NCI-H2107 treated with DMSO at 0.1 percent for 48 hours (cell line): ENCODE measurements around the gene CDC42.

ENCODE experiments used
- DNase-seq: peaks from one replicate; lab custom pipeline; 2025; ENCODE audit not compliant: unreplicated experiment; lab: John Stamatoyannopoulos, UW

CDC42 gene

DNA sequence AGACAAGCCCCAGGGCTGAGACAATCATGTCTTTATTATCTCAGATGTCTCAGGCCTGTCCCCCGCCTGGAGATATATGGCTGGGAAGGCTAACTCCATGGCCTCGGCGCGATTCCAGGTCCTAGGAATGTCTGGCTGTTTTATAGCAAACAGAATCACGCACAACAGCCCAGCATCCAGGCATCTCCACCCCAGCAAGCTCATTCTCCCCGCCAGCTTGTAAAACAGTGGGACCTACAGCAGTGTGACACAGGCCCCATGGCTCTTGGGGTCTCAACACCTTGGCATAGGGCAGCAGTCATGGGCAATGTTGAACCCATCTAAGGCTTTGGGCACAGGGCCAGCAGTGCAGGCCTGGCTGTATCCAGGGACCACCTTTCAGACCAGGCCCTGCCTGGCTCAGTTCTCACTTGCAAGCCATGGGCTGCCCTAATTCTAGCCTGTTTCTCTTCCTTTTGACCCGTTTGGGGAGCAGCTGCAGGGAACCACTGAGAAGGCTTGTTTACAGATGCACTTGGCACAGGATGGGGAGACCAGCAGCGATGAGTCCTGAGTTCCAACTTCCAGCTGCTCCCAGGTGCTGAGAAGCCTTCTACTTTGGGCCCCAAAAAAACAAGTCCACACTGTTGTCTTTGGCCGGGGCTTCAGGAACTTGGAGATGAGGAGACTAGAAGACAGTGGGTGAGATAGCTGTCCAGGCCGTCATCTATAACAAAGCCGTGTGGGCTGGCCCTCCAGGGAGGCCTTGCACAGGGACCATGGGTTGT is 56.0 kb downstream of the CDC42 start:
- no peak for DNase-seq

DNA sequence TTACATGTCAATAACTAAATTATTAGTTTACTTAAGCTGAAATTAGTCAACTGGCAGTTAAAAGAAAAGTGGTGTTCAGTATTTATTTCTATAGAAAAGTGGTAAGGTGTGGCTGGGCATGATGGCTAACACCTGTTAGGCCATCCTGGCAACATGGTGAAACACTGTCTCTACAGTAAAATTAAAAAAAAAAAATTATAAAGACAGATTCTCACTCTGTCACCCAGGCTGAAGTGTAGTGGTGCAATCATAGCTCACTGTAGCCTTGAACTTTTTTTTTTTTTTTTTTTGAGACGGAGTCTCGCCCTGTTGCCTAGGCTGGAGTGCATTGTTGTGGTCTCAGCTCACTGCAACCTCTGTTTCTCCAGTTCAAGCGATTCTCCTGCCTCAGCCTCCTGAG is 57.5 kb downstream of the CDC42 start:
- DNase-seq, result no peak

DNA sequence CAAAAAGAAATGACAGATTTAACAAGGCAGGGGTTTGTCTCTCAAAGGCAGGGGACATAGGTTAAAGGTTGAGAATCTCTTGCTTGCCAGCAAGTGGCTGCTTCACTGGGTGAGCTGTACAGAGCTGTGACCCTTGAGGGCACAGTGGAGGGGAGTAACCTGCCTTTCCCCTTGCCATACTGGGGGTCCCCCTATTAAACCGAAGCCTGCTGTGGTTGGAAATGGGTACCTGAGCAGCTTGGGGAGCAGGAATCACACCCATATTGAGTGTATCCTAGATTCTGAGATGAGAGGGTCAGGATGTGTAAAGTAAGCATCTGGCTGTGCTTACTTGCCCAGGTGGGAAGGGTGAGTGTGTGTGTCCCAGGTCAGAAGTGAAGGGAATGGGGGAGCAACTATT is 58.6 kb downstream of the CDC42 start:
- DNase-seq, result no peak

DNA sequence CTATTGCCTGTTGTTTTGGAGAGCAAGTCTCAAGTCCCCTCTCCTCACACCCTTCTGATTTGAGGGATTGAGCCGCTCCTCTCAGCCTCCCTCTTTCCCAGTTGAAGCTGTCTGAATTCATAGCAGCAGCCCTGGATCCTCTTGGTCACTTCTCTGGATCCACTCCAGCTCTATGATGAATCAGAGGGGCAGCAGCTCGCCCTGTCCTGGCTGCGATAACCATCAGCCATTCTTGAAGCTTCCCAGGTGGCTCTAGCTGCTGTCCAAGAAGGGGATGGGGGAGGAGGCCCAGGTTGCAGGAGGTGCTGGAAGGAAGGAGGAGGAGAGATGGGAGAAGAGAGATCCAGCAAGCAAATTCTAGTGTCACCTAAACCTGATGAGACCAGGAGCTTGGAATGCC is 59.1 kb downstream of the CDC42 start:
- DNase-seq, result no peak

DNA sequence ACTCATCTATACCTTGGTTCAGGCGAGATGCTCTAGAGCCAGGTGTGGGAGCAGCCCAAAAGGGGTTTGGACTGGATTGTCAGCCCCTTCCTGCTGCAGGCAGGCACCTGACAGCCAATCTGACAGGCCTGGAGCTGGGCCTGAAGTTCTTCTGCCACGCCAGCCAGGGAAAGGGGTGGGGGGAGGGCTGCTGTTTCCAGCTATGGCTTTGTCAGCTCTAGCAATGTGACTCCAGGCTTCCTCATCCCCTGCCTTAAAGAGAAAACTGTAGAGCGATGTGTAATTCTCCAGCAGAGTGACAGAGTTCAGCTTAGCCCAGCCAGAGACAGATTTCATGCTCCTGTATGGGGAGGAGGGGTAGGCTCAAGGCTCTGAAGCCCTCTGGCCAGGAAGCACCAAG is 60.0 kb downstream of the CDC42 start:
- no peak for DNase-seq

DNA sequence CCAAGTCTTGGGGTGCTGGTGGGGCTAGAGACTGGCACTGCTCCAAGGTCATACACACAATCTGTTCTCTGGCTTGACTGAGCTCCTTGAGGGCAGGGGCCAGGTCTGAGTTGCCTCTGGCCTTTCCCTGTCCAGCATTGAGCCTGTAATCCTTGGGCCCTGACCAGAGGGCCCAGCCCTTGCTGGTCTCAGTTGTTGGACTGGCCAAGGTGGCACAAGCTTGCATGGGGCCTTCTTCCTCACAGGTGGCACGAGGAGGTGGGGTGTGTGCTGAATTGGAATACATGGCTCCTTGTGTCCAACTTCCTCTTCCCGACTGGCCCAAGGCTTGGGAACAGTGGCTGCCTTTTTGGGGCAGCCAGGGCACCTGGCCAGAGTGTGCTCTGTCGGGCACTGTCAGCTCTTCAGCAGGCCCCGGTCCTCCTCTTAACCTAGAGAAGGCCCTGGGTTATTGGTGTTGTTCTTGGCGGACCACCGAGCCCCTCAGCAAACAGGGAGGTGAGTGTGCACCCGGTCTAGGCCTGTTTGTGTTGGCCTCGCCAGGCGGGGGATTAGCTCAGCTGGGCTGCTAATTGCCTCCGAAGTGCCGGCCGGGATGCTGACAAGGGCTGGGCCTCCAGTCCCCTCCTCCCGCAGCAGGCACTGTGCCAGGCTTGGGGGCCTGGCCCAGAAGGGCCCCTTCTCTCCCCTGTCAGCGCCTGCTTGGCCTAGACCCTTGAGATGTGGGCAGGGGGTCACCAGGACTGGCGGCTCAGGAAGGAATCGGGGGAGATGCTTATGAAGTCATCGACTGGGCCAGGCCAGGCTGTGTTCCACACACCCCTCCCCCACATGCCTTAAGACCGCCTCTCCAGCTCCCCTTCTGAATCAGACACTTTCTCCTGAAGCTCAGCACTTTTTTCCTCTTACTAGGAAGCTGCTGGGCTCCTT is 61.8 kb downstream of the CDC42 start:
- no peak for DNase-seq

DNA sequence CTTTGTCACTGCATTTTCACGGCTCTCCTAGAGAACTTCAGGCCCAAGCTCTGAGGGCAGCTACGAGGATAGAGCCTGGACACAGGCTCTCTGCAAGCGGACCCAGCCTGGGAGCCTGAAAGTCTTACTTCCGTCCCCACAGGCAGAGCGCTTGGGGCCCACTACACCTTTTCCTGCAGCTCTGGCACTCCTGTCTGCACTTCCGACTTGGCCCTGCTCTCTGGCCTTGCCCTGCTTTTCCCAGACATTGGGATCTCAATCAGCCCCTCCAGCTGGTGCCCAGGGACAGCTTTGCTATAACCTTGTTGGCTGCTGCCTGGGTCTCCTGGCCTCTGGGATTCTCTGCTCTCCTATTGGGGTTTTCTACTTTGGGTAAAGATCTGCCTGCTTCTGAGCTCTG is 62.8 kb downstream of the CDC42 start:
- DNase-seq, result no peak

DNA sequence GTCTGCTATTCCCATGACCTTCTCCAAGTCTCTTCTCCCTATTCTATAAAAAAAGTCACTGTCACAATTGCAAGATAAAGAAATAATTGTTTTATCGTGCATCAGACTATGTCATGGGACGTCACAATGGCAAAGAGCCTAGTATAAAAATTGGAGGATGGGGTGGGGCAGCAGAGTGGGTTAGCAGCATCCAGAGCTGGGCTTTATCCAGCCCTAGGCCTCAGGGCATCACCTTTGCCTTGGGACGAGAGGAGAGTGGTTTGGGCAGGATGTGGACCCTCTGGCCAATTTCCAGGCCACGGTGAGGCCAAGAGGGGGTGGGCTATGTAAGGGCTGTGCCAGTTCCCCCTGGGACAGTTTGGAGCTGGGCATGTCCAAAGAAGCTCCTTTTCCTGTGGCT is 64.7 kb downstream of the CDC42 start:
- DNase-seq, result no peak

DNA sequence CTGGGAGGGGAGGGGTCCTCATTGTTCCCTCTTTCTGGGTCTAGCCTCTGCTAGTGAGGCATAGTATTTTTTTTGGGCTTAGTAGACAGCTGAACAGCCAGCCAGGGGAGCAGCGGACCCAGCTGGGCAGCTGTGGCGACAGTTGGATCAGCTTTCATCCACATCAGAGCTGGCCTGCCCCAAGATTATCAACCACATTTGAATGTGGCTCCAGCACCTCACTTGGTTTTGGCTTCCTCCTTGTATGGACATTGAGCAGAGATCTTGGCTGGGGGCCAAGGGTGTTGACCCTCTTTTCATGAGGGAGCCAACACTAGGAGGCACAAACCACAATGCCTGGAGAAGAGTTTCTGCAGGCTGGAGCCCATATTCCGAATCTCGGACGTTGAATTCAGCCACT is 65.3 kb downstream of the CDC42 start:
- no peak for DNase-seq

DNA sequence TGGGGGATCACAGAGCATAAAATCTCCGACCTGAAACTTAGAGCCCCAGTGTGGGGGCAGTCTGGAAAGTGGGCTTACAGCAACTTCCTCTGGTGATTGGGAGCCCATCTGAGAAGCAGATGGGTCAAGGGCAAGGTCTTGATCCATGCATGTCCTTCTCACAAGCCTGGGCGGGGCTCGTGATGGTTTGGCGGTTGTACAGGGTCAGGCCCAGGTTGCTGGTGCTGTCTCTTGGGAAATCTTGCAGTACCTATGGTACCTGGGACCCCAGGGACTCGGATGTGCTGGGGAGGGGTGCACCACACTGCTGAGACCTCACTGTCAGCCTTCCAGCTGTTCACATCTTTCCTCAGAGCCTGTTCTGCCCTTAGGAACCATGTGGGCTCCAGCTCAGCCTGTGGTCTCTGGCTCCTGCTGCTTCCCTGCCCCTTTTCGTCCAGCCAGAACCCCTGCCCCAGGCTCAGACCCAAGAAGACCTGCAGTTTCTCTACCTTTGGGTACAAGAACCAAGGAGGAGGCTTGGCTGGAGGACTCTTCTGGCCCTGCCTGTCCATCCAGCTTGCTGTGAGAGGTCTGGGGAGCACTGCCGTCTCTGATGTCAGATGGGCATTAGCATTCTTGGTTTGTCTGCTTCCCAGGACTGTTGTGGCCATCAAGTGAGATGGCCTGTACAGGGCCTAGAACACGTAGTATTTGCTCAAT is 65.9 kb downstream of the CDC42 start:
- DNase-seq, result no peak

DNA sequence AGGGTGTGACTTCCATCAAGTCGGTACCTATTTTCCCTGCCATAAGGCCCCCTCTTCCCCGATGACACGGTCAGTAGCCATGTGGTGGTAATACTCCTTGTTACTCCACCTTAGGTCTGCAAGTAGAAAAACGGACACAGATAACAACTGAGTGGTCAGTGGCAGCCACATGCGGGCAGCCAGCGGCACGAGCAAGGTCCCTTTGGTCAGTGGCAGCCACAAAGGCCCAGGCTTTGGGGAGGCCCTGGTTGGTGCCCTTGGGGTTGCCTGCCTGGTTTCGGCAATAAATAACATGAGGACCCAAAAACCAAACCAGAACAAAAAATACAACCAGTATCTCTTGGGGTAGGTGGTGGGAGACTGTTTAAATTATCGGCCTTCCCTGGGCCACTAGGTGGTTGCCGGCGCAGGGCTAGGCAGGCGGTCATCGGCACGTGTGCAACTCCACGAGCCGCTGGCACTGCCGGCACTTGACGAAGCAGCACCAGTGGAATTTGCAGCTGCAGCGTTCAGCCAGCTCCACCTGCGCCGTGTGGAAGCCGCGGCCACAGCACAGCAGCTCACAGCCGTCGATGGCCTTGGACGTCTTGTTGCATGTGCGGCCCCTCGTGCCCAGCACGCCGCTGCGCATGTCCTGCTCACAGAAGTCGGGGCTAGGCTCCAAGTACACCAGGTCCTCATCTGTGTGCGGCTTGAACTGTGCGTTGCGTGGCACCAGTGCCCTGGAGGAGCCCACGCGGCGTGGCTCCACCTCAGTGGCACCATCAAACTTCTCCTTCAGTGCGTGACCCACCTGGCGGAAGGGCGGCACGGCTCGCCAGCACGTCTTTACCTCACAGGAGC is 67.3 kb downstream of the CDC42 start:
- no peak for DNase-seq

DNA sequence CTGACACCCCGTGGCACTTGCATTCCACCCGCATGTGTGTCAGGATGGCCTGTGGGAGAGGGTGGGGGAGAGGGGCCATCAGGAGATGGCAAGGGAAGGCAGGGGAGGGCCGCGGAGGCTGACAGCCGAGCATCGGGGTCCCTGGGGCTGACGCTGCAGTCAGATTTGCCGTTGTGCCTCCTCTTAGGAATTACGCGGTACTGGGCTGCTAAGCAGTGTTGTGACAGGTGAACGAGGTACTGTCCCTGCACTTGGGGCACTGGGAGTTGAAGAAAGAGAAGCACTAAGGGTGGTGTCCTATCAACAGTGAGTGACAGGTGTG is 67.9 kb downstream of the CDC42 start:
- no peak for DNase-seq

DNA sequence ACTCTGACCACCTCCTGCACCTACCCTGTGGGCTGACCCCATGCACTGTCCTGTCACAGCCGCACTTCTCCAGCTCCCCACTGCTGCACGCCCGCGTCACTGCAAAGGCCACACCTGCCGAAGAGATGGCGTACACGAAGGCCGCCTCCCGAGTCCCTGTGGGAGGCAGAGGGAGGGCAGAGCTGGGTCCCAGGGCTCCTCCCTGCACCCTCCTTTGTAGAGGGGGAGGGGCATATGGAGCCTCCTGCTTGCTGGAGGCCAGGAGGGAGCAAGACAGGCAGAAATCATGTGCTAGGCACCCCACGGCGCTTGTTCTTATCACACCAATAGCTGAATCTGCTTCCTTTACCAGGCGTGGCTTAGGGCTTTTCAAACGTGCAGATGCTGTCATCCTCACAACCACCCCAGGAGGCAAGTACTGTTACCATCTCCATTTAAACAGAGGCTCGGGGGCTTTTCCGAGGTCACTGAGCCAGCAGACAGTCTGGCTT is 69.0 kb downstream of the CDC42 start:
- DNase-seq, result peak; percentile 23

DNA sequence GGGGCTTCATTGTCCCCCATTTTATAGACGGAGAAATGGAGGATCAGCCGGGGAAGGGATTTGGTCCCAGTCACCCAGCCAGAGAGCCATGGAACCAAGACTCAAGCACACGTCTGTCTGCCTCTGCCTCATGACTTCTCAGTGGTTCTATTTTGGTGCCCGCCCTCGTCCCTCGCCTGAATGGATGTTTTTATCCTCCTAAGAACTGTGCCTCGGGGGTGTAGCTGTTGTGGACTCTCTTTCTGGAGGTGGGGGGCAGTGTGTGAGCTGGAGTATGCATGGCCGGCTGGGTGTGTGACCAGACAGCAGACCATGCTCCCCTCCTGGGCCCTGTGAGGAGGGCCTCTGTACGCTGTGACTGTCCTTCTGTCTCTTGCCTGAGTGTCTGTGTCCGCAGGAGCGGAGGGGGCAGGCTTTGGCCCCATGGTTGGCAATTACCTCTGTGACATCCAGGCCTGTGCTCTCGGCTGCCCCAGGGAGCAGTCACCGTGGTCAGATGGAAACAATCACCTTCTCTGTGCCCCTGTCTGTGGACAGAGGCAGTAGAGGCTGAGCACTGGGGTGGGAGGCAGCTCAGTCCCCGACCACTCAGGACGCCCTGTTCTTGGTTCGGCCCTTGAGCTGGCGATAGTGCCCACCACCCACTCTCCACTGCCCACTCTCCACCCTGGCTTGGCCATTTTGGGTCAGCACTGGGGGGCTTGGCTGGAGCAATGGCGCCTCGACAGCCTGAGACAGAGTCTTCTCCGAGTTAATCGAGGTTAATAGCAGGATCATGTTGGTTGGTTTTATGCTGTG is 70.0 kb downstream of the CDC42 start:
- no peak for DNase-seq

DNA sequence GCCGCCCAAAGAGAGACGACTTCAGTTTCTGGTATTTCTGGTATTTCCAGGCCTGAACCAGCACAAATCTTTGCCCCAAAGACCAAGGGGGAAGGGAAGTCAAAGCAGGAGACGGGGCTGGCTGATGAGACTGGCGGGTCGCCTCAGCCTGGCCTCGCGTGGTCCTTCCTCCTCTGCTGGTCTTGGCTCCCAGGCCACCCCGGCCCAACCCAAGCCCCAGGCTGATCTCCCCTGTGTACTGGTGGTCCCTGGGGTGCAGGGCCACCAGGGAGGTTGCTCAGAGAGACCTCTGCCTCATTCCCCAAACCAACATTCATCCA is 70.5 kb downstream of the CDC42 start:
- no peak for DNase-seq

DNA sequence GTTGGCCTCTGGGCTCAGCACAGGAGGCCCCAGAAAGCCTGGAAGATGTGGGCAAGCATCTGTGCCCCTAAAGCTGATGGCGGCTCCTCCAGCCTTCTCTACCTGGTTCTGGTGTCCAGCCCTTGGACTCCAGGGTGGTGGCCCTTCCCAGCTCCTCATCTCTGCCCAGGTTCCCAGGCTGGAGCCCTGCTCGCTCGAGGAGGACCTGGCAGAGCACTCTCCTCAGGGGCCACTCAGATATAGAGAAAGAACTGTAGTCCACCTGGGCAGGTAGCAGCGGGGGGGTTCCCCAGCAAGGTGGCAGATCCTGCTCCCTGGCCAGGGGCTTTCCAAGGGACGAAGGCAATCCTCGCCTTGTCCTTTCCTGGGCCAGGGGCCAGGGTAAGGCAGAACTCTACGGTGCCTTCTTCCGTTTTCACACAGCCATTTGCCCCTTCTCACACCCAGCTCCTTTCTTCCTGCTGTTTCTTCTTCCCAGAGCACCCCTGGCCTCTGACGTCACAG is 71.4 kb downstream of the CDC42 start:
- DNase-seq, result no peak

DNA sequence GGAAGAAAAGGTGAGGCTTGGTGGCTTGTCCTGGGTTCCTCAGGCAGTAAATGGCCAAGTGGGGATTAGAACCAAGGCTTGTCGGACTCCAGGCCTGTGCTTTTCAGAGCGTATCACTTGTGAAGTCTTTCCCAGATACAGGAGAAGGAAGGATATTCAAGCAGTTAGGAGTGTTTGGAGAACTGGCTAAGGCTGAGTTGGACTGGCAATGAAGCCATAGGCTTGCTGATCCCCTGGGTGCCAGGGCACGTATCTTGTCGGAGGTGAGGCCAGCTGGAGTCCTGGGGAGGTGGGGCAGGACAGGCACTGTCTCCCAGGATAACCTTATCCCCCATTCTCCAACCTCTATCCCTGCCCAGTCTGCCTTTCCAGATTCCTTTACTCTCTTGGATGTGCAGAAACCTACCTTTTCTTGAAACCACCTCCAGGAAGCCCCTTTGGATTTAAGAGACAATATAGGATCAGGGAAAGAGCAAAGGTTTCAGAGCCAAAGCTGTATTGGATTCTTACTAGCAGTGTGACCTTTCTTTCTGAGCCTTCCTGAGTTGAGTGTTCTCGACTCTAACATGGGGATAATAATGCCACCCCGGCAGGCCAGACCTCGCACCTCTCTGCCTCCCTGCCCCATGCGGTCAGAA is 72.2 kb downstream of the CDC42 start:
- DNase-seq, result no peak

DNA sequence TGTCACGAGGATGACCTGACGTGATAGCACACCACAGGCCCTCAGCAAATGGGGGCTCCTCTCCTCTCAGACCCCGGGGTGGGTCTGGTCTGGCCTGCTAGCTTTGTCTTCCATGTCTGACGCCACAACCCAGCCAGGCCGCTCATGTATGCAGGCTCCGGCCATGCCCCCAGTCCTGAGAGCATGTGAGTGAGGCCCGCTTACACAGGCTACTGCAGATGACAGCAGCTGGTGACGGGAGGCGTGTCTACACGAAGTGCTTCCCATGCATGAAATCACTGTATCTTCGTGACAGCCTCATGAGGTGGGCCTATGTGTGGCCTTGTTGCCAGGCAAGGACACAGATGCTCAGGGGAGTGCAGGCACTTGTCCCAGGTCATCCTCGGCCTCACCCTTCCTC is 74.0 kb downstream of the CDC42 start:
- DNase-seq, result no peak

DNA sequence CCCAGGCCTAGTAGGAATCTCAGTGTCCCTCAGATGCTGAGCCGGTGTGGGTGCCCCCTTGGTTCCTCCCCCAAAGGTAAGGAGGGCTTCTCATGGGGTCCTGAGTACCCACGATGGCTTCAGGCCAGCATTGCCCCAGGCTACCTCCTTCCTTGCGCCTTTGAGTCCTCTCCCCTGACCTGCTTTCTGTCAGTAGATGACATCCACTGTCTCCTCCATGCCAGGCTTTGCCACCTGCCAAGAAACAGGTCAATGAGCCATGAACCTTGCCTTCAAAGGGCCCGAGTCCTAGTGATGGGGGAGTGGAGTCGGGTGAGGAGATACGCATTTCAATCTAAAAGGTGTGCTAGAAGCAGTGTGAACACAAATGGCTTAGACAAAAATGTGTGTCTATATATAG is 74.7 kb downstream of the CDC42 start:
- no peak for DNase-seq

DNA sequence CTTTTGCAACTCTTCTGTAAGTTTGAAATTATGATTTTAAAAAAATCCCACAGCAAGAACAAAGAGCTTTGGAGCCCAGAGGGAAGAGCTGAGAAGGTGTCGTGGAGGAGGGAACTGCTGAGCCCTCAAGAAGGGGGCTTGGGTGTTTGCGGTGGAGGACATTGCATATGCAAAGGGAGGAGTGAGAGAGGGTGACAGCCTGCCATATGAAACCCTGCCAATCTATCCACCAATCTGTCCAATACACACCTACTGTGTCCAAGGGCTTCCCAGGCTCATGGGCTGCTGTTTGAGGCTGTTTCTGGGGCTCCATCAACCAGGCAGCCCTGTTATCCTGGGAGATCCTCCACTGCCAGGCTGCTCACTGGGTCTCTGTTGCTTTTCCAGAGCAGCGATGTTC is 75.2 kb downstream of the CDC42 start:
- no peak for DNase-seq
